HG02623 (cell line): Measurements from ENCODE around the gene NEURL1B.

Experiments
- ATAC-seq: cut with Tn5 transposase; IDR thresholded peaks from one replicate; pipeline ENCODE4 v1.9.1; 2021; ENCODE audit warnings: moderate library complexity; ENCODE audit not compliant: unreplicated experiment

NEURL1B gene

GRCh38 chr5:172728481-172729241, 87.6 kb downstream of the NEURL1B start:
- no peak for ATAC-seq

DNA sequence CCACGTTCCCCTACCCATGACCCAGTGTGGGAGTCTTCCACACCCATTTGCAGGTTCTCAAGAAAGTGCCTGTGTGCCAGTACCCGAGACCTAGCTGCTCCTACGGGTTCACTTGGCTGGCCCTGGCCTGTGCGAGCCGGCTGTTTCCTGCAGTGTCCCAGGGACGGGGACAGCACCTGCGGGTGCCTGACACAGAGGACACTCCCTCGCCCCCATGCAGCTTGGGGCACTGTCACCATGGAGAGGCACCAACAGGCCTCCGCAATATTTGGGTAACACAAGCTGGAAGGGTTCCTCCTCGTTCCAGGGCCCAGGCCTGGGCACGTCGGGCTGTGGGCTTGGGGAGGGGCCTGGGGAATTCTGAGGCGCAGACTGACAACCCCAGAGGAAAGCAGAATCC, 88.5 kb downstream of the NEURL1B start:
- no peak for ATAC-seq

GRCh38 chr5:172730222-172730621, 89.2 kb downstream of the NEURL1B start:
- no peak for ATAC-seq

- no peak for ATAC-seq
These were observed 90.1 kb downstream of the NEURL1B start for GRCh38 chr5:172730981-172731679.

DNA sequence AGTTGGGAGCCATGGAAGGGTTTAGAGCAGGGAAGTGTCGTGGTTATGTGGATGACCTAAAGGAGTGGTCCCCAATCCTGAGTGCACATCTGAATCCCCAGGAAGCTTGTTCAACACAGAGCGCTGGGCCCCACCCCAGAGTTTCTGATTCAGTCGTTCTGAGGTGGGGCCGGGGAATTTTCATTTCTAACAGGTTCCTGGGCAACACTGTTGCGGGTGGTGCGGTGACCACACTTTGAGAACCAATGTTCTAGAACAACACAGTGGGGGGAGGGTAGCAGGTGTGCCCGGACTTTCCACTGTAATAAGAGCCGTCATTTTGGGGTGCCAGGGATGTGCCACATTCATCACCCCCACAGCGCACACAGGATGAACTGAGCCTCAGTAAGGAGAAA, 90.6 kb downstream of the NEURL1B start:
- ATAC-seq, result no peak

DNA sequence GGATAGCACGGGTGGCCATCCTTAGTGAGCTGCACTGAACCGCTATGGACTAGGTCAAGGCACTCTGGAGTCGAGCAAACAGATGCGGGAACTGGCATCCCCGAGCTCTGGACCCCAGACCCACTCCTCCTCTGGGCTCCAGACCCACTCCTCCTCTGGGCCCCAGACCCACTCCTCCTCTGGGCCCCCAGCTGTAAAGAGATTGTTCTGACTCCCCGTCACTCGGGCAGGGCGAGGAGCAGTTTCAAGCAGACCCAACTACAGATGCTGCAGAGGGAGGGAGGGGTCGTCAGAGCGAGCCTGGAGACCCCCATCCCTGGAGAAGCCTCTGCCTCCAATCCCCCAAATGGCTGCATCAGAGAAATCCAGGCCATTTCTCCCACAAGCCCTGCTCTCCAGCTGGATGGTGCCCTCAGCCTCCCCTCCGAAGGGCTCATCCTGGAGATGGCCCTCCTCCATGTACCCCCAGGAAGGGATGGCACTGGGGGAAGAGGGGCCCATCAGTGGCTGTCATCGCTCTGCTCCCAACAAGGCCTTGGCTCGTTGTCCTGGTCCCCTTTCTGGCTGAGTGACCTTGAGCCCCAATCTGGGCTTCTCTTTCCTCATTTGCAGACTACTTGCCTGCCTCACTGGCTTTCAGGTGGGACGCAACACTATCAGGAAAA, 91.3 kb downstream of the NEURL1B start:
- ATAC-seq, result no peak

DNA sequence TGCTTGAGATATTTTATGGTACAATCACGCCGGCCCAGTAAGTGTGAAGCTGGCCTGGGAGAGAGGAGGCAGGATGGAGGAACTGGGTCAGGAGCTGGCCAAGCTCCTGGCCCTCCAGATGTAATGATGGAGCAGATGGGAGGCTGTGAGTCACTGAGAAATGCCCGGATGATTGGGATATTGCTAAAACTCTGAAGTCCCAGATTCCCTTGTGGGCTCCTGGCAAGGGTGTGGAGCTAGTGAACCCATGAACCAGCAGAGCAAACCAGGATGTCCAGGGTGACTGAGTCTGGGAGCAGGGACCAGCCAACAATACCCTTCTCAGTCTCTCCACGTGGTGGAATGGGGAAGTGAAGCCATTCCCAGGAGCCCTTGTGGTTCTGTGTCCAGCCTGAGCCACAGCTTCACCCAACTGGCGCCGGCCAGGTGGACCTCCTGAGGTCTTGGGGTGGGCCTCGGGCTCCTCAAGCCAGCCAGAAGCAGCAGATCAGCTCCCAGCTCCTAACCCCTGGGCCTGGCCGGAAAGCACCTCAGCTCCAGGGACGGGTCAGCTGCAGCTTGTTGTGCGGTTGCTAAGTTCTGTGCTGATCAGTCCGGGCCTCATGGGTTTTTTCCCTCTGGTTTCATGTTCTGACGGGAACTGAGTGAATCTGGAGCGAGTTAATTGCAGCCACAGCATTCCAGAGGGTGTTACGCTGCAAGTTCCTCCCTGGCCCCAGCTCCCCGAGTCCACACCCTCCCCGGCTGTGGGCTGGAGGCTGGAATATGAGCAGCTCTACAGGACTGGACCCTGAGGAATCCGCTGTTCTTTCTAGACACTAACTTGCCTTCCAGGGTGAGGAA, 92.3 kb downstream of the NEURL1B start:
- no peak for ATAC-seq

DNA sequence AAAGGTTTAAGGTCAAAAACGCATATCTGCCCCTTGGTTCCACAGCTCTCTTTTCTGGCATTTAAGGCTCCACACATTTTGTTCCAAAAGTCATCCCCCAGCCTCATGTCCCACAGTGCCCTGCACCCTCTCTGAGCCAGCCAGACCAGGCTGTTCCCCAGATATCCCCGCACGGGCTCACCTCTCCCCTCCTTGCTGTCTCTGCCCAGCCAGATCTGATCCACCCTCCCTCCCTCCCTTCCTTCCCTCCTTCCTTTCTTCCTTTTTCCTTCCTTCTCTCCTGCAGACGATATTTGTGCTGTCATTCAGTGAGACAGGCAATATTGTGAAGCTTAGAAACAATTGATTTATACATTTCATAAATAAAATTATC, 92.9 kb downstream of the NEURL1B start:
- no peak for ATAC-seq

DNA sequence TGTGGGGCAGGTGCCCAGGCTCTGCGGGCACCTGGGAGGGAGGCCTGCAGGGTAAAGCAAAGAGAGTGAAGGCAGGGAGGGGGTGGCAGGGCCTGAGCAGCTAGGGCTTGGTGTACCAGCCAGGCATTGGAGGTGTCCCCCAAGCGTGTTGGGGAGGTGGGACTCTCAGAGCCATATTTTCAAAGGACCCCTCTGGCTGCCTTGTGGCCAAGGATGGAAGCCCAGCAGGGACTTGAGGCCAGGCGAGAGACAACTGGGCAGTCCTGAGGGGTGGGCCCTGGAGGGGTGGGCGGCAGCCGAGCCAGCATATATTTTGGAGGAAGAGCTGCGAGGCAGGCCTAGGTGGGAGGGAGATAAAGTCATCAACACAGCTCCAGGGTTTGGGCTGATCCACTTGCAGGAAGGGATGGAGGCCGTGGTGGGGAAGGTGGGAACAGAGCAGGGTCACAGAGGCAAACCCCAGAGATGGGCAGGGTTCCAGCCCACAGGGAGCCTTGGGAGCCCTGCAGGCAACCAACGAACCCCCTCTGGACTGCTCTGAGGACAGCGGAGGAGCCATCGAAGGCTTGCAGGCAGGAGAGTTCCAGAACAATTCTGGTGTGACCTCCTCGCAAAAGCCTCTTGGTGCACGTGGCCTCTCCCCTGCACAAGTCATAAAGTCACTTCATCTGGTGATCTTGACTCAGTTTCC, 94.2 kb downstream of the NEURL1B start:
- ATAC-seq, result no peak

- no peak for ATAC-seq
These were observed 95.6 kb downstream of the NEURL1B start for GRCh38 chr5:172736508-172737135.

GRCh38 chr5:172739375-172739774, 98.3 kb downstream of the NEURL1B start:
- ATAC-seq, result no peak

- no peak for ATAC-seq
These were observed 99.6 kb downstream of the NEURL1B start for GRCh38 chr5:172740428-172741205.
